ENCODE measurements around the gene GOLGA8B. TPM values are rescaled to one million over a fixed set of nuclear protein-coding genes. Genes with fewer than 3 reads are reported as not detected.

The GOLGA8B gene
- total and polyA plus RNA-seq, 2 experiments from 2014 or later = 13.5 to 19.8 TPM

DNA sequence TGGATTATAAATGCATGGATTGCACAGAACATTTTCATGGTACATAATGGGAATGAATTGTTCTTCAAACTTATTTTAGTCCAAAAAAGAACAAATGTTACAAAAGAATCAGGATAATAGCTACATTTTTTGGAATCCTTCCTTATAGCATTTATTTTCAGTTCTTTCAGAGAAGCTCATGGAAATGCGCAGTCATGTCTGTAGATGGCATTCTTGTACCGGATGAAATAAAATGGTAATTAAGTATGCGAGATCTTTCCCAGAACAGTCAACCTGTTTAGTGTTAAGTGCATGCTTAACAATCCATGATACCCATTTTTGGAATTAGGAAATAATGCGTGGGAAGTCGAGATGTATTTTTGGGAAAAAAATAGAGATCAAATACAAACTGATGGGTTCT is 38.2 kb upstream of the GOLGA8B start:
- Histone ChIP-seq H3F3A (ENCODE audit: insufficient read depth) (no peaks in the 10 kb centered on the region), H3K27ac (no peak overlapping the region), H4K20me1 (ENCODE audit: insufficient read depth) (no peaks in the 10 kb centered on the region), H3K9ac (no peak overlapping the region), H3K36me3 (ENCODE audit: low read depth) (no peaks in the 10 kb centered on the region), H3K4me3 (no peak overlapping the region), H3K27me3 (replicated peaks; ENCODE audit: insufficient read depth) (0 out of 2 replicates have a peak, but pooled peaks cover 10% of the 10 kb centered on the region), H3K9me2 (ENCODE audit: insufficient read depth) (no peaks in the 10 kb centered on the region), H3K79me2 (ENCODE audit: insufficient read depth) (no peaks in the 10 kb centered on the region), H2AFZ (no peak overlapping the region), H3K4me2 (ENCODE audit: unreplicated experiment) (no peak overlapping the region), H3K9me3 (ENCODE audit: low read depth) (no peaks in the 10 kb centered on the region), H3K4me1 (ENCODE audit: insufficient read depth) (no peaks in the 10 kb centered on the region; the same call in 1 of the 2 replicates)
- in situ Hi-C loops (cut with MboI) = loop anchor here (5.0 kb wide), 1 partner anchor 301 kb away; no protein-coding TSS in a partner anchor
- DNase-seq = peak; percentile 67
- TF ChIP-seq EZH2 (IDR thresholded peaks at IDR 0.05; ENCODE audit: insufficient read depth, poor library complexity, severe bottlenecking) = no peak
- TF ChIP-seq EZH2phosphoT487 (IDR thresholded peaks at IDR 0.05; ENCODE audit: insufficient read depth, low read depth) = no peak
- 10 to 12% methylated on average over 5 of the region's 5 CpGs for WGBS, 2 experiments (ENCODE audit: low coverage in 1 of 2, low lambda C conversion rate in 2 of 2, missing lambda C conversion rate in 2 of 2)

DNA sequence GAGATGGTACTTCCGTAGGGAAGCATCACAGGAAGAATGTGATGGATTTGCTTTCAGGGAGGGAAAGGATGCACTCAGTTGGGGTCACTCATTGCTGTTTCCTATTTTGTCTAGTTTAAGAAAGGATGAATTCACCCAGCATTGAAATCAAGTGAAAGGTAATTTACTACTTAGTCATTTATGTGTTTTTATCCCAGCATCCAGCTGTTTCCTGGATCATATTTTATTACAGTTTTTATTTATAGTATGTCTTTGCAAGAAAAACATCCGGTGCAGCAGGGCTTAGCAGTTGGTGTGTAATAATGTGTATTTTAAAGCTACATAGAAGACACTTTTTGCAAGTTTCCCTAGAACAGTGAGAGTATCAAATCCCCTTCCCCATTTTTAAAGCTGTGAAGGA is 37.4 kb upstream of the GOLGA8B start:
- no peaks in the 10 kb centered on the region for H3K9me2 ChIP-seq (ENCODE audit: insufficient read depth)
- TF ChIP-seq EZH2 (IDR thresholded peaks at IDR 0.05; ENCODE audit: insufficient read depth, poor library complexity, severe bottlenecking) (no peak), EZH2phosphoT487 (IDR thresholded peaks at IDR 0.05; ENCODE audit: insufficient read depth, low read depth) (no peak)
- no peak overlapping the region for H2AFZ ChIP-seq
- H3K27me3 ChIP-seq (replicated peaks; ENCODE audit: insufficient read depth) = 0 out of 2 replicates have a peak, but pooled peaks cover 10% of the 10 kb centered on the region
- H3K27ac ChIP-seq = no peak overlapping the region
- H4K20me1 ChIP-seq (ENCODE audit: insufficient read depth) = no peaks in the 10 kb centered on the region
- H3K4me3 ChIP-seq = no peak overlapping the region
- no peaks in the 10 kb centered on the region for H3K79me2 ChIP-seq (ENCODE audit: insufficient read depth)
- no peaks in the 10 kb centered on the region for H3K9me3 ChIP-seq (ENCODE audit: low read depth)
- in situ Hi-C loops (cut with MboI) = loop anchor here (5.0 kb wide), 1 partner anchor 301 kb away; no protein-coding TSS in a partner anchor
- no peaks in the 10 kb centered on the region; the same call in 1 of the 2 replicates for H3K4me1 ChIP-seq (ENCODE audit: insufficient read depth)
- H3K9ac ChIP-seq = no peak overlapping the region
- no peaks in the 10 kb centered on the region for H3F3A ChIP-seq (ENCODE audit: insufficient read depth)
- H3K36me3 ChIP-seq (ENCODE audit: low read depth) = no peaks in the 10 kb centered on the region
- DNase-seq = no peak
- WGBS, 2 experiments (ENCODE audit: low coverage in 1 of 2, low lambda C conversion rate in 2 of 2, missing lambda C conversion rate in 2 of 2) = 62 to 74% methylated on average over 2 of the region's 2 CpGs
- H3K4me2 ChIP-seq (ENCODE audit: unreplicated experiment) = no peak overlapping the region

DNA sequence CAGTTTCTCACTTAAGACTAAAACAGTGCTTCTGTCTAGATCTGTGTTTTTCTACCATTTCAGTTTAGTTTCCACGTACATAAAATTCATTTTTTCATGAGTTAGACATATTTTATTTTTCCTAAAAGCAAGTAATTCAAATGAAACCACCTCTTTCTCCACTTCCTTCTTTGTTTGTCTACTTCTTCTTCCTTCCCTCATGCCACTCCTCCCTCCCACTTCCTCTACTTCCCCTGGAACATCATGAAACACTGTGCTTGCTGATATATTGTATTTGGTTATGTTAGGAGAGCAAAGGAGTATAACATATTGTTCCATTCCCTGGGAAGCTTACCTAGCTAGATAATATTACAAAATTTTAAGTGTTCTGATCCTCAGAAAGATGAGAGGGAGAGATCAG is 36.7 kb upstream of the GOLGA8B start:
- no peaks in the 10 kb centered on the region for H3K36me3 ChIP-seq (ENCODE audit: low read depth)
- no peak overlapping the region for H3K4me2 ChIP-seq (ENCODE audit: unreplicated experiment)
- H2AFZ ChIP-seq = peak overlapping the region; percentile 24; the same call in 1 of the 2 replicates
- H3K27ac ChIP-seq = no peak overlapping the region
- no peaks in the 10 kb centered on the region; the same call in 1 of the 2 replicates for H3K4me1 ChIP-seq (ENCODE audit: insufficient read depth)
- H3K79me2 ChIP-seq (ENCODE audit: insufficient read depth) = no peaks in the 10 kb centered on the region
- no peaks in the 10 kb centered on the region for H3K9me2 ChIP-seq (ENCODE audit: insufficient read depth)
- no peak overlapping the region for H3K4me3 ChIP-seq
- H4K20me1 ChIP-seq (ENCODE audit: insufficient read depth) = no peaks in the 10 kb centered on the region
- 0% methylated on average over 1 of the region's 1 CpG for WGBS, 2 experiments (ENCODE audit: low coverage in 1 of 2, low lambda C conversion rate in 2 of 2, missing lambda C conversion rate in 2 of 2)
- in situ Hi-C loops (cut with MboI) = loop anchor here (5.0 kb wide), 1 partner anchor 302 kb away; no protein-coding TSS in a partner anchor
- H3F3A ChIP-seq (ENCODE audit: insufficient read depth) = no peaks in the 10 kb centered on the region
- H3K9ac ChIP-seq = no peak overlapping the region
- no peak for DNase-seq
- no peak for TF ChIP-seq EZH2phosphoT487 (IDR thresholded peaks at IDR 0.05; ENCODE audit: insufficient read depth, low read depth)
- no peak for TF ChIP-seq EZH2 (IDR thresholded peaks at IDR 0.05; ENCODE audit: insufficient read depth, poor library complexity, severe bottlenecking)
- H3K9me3 ChIP-seq (ENCODE audit: low read depth) = no peaks in the 10 kb centered on the region
- H3K27me3 ChIP-seq (replicated peaks; ENCODE audit: insufficient read depth) = 0 out of 2 replicates have a peak, but pooled peaks cover 10% of the 10 kb centered on the region

DNA sequence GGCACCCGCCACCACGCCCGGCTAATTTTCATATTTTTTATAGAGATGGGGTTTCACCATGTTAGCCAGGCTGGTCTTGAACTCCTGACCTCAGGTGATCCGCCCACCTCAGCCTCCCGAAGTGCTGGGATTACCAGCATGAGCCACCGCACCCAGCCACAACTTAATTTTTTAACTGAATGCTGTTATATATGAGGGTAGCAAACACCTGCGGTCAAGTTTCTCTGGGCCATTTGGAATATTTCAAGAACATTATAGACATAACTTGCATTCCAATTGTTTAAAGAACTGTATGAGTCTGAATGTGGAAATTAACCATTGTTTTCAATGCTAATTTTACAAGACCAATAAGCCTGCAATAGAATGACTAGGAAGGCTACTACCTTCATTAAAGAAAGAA is 35.7 kb upstream of the GOLGA8B start:
- no peaks in the 10 kb centered on the region for H4K20me1 ChIP-seq (ENCODE audit: insufficient read depth)
- TF ChIP-seq EZH2phosphoT487 (IDR thresholded peaks at IDR 0.05; ENCODE audit: insufficient read depth, low read depth) (no peak), EZH2 (IDR thresholded peaks at IDR 0.05; ENCODE audit: insufficient read depth, poor library complexity, severe bottlenecking) (no peak)
- H3K27me3 ChIP-seq (replicated peaks; ENCODE audit: insufficient read depth) = 0 out of 2 replicates have a peak, but pooled peaks cover 10% of the 10 kb centered on the region
- in situ Hi-C loops (cut with MboI) = no loop called here
- no peaks in the 10 kb centered on the region for H3F3A ChIP-seq (ENCODE audit: insufficient read depth)
- H3K27ac ChIP-seq = no peak overlapping the region
- no peaks in the 10 kb centered on the region for H3K9me3 ChIP-seq (ENCODE audit: low read depth)
- H2AFZ ChIP-seq = no peak overlapping the region
- H3K9me2 ChIP-seq (ENCODE audit: insufficient read depth) = no peaks in the 10 kb centered on the region
- H3K9ac ChIP-seq = no peak overlapping the region
- no peaks in the 10 kb centered on the region for H3K79me2 ChIP-seq (ENCODE audit: insufficient read depth)
- H3K4me3 ChIP-seq = no peak overlapping the region
- WGBS, 2 experiments (ENCODE audit: low coverage in 1 of 2, low lambda C conversion rate in 2 of 2, missing lambda C conversion rate in 2 of 2) = 79 to 84% methylated on average over 7 of the region's 7 CpGs
- no peak for DNase-seq
- H3K4me2 ChIP-seq (ENCODE audit: unreplicated experiment) = no peak overlapping the region
- H3K4me1 ChIP-seq (ENCODE audit: insufficient read depth) = no peaks in the 10 kb centered on the region
- no peaks in the 10 kb centered on the region for H3K36me3 ChIP-seq (ENCODE audit: low read depth)

Data from GM23248 (cell line).